ENCODE results near the gene NDUFS4. TPM values are rescaled to one million over a fixed set of nuclear protein-coding genes. Genes with fewer than 3 reads are reported as not detected.

The NDUFS4 gene
- total and polyA plus RNA-seq, 9 of the 15 experiments (the other 6 are each of a cell fraction or from before 2014, with no cell fraction given) = 68.7 to 313 (median 113) TPM

DNA sequence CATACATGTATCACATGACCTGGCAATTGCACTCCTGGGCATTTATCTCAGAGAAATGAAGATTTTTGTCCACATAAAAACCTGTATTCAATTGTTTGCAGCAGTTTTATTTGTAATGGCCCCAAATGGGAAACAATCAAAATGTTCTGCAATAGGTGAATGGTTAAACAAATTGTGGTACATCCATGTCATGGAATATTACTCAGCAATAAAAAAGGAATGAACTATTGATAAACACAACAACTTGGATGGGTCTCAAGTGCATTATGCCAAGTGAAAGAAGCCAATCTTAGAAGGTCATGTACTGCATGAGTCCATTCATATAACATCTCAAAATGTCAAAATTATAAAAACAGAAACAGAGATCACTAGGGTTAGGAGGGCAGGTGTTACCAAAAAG is 1.5 kb upstream of the NDUFS4 start (continued):
- TF ChIP-seq RBM14 (IDR thresholded peaks at IDR 0.05; ENCODE audit: borderline replicate concordance, insufficient read depth, low read depth, low read length) (no peak), HDAC1 (IDR thresholded peaks at IDR 0.05) (no peak), ZNF124 (CRISPR knock-in tag; IDR thresholded peaks at IDR 0.05) (no peak), ZNF146 (CRISPR knock-in tag; IDR thresholded peaks at IDR 0.05; ENCODE audit: unreplicated experiment) (peak; percentile 98), ZNF232 (CRISPR knock-in tag; IDR thresholded peaks at IDR 0.05) (no peak), MCM5 (IDR thresholded peaks at IDR 0.05; ENCODE audit: low read depth) (no peak), RHOXF2B (CRISPR knock-in tag; conservative IDR thresholded peaks at IDR 0.05) (no peak), ZNF445 (CRISPR knock-in tag; IDR thresholded peaks at IDR 0.05; ENCODE audit: low read depth) (no peak), HNRNPL (IDR thresholded peaks at IDR 0.05; ENCODE audit: low read depth, low read length) (no peak), KDM1A (IDR thresholded peaks at IDR 0.05) (peak; percentile 33 to 78; a peak in 3 of 4 replicates), ZNF584 (CRISPR knock-in tag; IDR thresholded peaks at IDR 0.05; ENCODE audit: low read depth) (no peak), NFIC (IDR thresholded peaks at IDR 0.05) (no peak), EWSR1 (IDR thresholded peaks at IDR 0.05; ENCODE audit: borderline replicate concordance, low read depth, partially characterized antibody) (no peak), ZKSCAN1 (IDR thresholded peaks at IDR 0.05; ENCODE audit: low read depth, low read length) (no peak), ZNF212 (CRISPR knock-in tag; IDR thresholded peaks at IDR 0.05) (no peak), TBL1XR1 (IDR thresholded peaks at IDR 0.05; ENCODE audit: low read length in 2 of 2) (no peak), RCOR1 (IDR thresholded peaks at IDR 0.05; ENCODE audit: borderline replicate concordance in 1 of 2, low read depth in 2 of 2, low read length in 2 of 2) (0 out of 4 replicates have a peak, but pooled peaks of 1 of the 2 experiments have one; percentile 37), SETDB1 (IDR thresholded peaks at IDR 0.05; ENCODE audit: low read length) (no peak), FOXA3 (CRISPR knock-in tag; conservative IDR thresholded peaks at IDR 0.05 in 1 of 2, IDR thresholded peaks at IDR 0.05 in 1 of 2) (no peak)
- TF ChIP-seq, protein P1, sequence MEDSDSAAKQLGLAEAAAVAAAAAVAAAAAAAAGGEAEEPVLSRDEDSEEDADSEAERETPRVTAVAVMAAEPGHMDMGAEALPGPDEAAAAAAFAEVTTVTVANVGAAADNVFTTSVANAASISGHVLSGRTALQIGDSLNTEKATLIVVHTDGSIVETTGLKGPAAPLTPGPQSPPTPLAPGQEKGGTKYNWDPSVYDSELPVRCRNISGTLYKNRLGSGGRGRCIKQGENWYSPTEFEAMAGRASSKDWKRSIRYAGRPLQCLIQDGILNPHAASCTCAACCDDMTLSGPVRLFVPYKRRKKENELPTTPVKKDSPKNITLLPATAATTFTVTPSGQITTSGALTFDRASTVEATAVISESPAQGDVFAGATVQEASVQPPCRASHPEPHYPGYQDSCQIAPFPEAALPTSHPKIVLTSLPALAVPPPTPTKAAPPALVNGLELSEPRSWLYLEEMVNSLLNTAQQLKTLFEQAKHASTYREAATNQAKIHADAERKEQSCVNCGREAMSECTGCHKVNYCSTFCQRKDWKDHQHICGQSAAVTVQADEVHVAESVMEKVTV (CRISPR knock-in tag; IDR thresholded peaks at IDR 0.05) = no peak
- TF ChIP-seq, protein P2, sequence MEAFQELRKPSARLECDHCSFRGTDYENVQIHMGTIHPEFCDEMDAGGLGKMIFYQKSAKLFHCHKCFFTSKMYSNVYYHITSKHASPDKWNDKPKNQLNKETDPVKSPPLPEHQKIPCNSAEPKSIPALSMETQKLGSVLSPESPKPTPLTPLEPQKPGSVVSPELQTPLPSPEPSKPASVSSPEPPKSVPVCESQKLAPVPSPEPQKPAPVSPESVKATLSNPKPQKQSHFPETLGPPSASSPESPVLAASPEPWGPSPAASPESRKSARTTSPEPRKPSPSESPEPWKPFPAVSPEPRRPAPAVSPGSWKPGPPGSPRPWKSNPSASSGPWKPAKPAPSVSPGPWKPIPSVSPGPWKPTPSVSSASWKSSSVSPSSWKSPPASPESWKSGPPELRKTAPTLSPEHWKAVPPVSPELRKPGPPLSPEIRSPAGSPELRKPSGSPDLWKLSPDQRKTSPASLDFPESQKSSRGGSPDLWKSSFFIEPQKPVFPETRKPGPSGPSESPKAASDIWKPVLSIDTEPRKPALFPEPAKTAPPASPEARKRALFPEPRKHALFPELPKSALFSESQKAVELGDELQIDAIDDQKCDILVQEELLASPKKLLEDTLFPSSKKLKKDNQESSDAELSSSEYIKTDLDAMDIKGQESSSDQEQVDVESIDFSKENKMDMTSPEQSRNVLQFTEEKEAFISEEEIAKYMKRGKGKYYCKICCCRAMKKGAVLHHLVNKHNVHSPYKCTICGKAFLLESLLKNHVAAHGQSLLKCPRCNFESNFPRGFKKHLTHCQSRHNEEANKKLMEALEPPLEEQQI (IDR thresholded peaks at IDR 0.05) = peak; percentile 47; the same call in 1 of the 2 replicates
